NT2/D1 (cell line): ENCODE measurements around the gene PATJ.

Experiments
- DNase-seq: peaks from one replicate; pipeline ENCODE4 v3.0.0-alpha.2; 2011; ENCODE audit warnings: low read depth, low spot score
- H3K27me3 ChIP-seq: 2 replicates; pipeline ENCODE4 v1.6.0; 2011; ENCODE audit warnings: mild to moderate bottlenecking; ENCODE audit not compliant: insufficient read length, insufficient read depth
- H3K36me3 ChIP-seq: 2 replicates; pipeline ENCODE4 v1.6.1; 2011; ENCODE audit warnings: mild to moderate bottlenecking, low read length, mixed read lengths; ENCODE audit not compliant: insufficient read depth, insufficient read length
- H3K4me1 ChIP-seq: 2 replicates; pipeline ENCODE4 v1.5.1; 2011; ENCODE audit not compliant: insufficient read depth, insufficient read length
- H3K4me3 ChIP-seq: 2 replicates; pipeline ENCODE4 v1.5.1; 2011; ENCODE audit warnings: low read depth; ENCODE audit not compliant: insufficient read length
- H3K9ac ChIP-seq: 2 replicates; pipeline ENCODE4 v1.6.0; 2011; ENCODE audit warnings: low read depth; ENCODE audit not compliant: insufficient read length
- H3K9me3 ChIP-seq: 2 replicates; pipeline ENCODE4 v1.5.1; 2011; ENCODE audit warnings: mild to moderate bottlenecking, low read length; ENCODE audit not compliant: insufficient read depth
- SUZ12 ChIP-seq: IDR thresholded peaks from 2 replicates; pipeline ENCODE4 v1.6.1; 2011; ENCODE audit not compliant: insufficient read length, insufficient read depth; ENCODE audit errors: extremely low read depth
- YY1 ChIP-seq: IDR thresholded peaks from 2 replicates; pipeline ENCODE4 v1.6.1; 2011; ENCODE audit not compliant: insufficient read length, insufficient read depth
- ZNF274 ChIP-seq: IDR thresholded peaks from 2 replicates; pipeline ENCODE4 v1.6.1; 2011; ENCODE audit warnings: mild to moderate bottlenecking, low read depth, low read length

The PATJ gene

DNA sequence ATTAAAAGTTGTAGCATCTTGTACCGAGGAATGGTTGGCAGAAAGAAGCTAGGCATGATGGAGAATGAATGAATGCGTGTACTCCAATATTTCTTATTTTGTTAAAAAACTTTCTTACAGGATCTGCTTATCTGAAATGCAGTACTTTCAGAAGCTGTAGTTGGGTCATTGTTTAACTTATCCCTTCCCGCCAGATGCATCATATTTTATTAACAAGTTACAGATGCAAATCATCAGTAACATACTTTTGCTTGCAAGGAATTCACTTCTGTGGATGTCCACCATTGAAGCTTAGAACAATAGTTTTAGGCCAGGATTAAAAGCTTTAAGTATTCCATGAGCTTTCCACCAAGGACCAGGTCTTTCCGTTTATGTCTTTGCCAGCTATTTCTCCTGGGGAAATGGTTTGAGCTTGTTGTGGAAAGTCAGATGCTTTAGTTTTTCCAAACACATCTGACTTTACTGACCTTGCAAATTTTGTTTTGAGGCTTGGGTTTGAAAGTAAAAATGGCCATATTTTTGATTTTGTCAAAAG, 65.4 kb downstream of the PATJ start:
- H3K4me3 ChIP-seq, result no peak overlapping the region
- H3K9me3 ChIP-seq, result no peaks in the 10 kb centered on the region
- no peak overlapping the region for H3K9ac ChIP-seq
- no peaks in the 10 kb centered on the region for H3K4me1 ChIP-seq
- TF ChIP-seq ZNF274 (no peak), YY1 (no peak), SUZ12 (no peak)
- H3K27me3 ChIP-seq, result no peaks in the 10 kb centered on the region
- DNase-seq, result no peak
- peaks cover 2% of the 10 kb centered on the region for H3K36me3 ChIP-seq

DNA sequence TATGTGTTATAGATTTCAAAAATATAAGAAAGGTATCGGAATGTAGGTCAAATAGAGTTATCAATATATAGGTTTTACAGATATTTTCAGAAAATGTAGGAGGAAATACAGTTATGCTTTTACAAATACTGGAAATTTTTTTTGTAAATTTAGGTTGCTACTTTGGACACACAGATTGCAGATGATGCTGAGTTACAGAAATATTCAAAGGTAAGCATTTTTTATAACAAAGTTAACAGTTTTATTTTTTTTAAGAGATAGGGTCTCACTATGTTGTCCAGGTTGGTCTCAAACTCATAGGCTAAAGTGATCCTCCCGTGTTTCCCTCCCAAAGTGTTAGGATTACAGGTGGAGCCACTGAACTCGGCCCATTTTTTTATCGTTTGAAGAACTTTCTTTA, 66.0 kb downstream of the PATJ start:
- H3K9me3 ChIP-seq, result no peaks in the 10 kb centered on the region
- H3K27me3 ChIP-seq, result no peaks in the 10 kb centered on the region
- no peak overlapping the region for H3K9ac ChIP-seq
- DNase-seq, result no peak
- no peaks in the 10 kb centered on the region for H3K4me1 ChIP-seq
- TF ChIP-seq YY1 (no peak), SUZ12 (no peak), ZNF274 (no peak)
- H3K36me3 ChIP-seq, result no peaks in the 10 kb centered on the region
- H3K4me3 ChIP-seq, result no peak overlapping the region

DNA sequence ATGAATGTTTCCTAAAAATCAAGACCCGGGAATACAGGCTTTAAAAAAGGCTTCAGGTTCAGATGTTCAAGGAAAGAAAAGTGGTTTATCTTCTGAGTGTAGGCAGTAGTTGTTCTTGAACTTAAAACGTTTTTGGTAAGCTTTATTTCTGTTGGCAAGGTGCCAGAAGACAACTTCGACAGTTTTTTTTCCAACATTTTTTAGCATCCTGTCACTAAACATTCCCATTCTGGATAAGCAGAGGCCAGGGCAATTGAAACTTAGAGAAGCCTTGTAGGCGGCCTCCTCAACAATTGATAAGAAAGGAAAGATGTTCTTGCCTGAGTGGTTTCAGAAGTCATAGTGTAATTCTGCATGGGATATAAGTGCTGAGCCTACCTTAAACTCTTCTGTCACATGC, 66.7 kb downstream of the PATJ start:
- H3K9me3 ChIP-seq, result no peaks in the 10 kb centered on the region
- no peaks in the 10 kb centered on the region for H3K27me3 ChIP-seq
- H3K4me3 ChIP-seq, result no peak overlapping the region
- H3K9ac ChIP-seq, result no peak overlapping the region
- TF ChIP-seq ZNF274, result no peak
- no peak for TF ChIP-seq SUZ12
- no peak for TF ChIP-seq YY1
- DNase-seq, result no peak
- no peaks in the 10 kb centered on the region for H3K36me3 ChIP-seq
- no peaks in the 10 kb centered on the region for H3K4me1 ChIP-seq

DNA sequence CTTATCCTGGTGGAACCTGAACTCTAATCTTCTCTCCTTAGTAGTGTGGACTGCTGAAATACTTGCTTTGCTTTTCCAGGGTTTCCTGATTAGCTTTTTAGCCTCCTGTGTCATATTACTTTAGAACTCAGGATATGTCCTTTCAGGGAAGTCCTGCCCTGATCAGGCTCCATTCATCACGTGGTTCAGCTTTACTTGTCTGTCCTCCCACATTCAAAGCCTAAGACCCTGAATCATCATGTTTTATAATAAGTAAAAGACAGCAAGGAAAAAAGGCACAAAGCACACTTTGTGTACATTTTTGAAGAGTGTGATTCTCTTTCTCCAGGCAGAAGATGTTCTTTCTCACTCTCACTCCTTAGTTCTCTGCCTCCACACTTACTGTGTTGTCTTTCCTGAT, 70.6 kb downstream of the PATJ start:
- TF ChIP-seq ZNF274, result no peak
- no peak for TF ChIP-seq SUZ12
- no peak for TF ChIP-seq YY1
- H3K36me3 ChIP-seq, result no peaks in the 10 kb centered on the region
- no peaks in the 10 kb centered on the region for H3K4me1 ChIP-seq
- no peak overlapping the region for H3K9ac ChIP-seq
- no peaks in the 10 kb centered on the region for H3K9me3 ChIP-seq
- H3K27me3 ChIP-seq, result no peaks in the 10 kb centered on the region
- DNase-seq, result no peak
- H3K4me3 ChIP-seq, result no peak overlapping the region

DNA sequence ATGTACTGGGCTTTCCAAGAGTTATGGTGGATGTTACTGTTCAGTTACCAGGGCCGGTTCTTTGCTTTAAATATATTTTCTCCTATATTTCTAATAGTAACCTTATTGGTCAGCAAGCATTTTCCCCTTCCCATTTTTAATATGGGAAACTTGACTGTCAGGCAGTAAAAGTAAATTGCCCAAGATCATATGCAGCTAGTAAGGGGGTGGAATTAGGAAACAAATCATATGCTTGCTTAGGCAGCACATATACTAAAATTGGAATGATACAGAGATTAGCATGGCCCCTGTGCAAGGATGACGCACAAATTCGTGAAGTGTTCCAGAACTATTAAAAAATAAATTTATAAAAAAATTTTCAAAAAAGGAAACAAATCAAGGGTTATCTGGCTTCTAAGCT, 73.9 kb downstream of the PATJ start:
- Histone ChIP-seq H3K4me3 (no peak overlapping the region), H3K27me3 (no peaks in the 10 kb centered on the region), H3K4me1 (no peaks in the 10 kb centered on the region), H3K9me3 (no peaks in the 10 kb centered on the region), H3K36me3 (no peaks in the 10 kb centered on the region), H3K9ac (no peak overlapping the region)
- TF ChIP-seq SUZ12, result no peak
- no peak for TF ChIP-seq ZNF274
- TF ChIP-seq YY1, result no peak
- DNase-seq, result no peak

DNA sequence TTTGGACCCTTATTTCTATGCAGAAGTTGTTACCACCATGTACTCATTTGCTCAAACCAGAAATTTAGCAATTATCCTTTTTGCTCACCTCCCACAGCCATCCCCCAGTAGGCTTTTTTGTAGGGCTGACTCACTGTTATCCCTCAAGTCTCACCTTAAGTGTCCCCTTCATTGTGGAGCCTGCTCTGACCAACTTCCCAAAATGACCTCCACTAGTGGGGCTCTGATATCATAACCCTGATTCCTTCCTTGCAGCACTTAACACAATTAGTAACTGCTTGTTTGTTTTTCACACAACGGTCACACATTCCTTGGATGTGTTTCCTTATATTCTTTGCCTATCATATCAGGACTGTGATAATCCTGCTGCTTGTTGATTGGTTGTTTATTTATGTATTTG, 76.7 kb downstream of the PATJ start:
- DNase-seq, result no peak
- TF ChIP-seq ZNF274, result no peak
- TF ChIP-seq YY1, result no peak
- H3K27me3 ChIP-seq, result no peaks in the 10 kb centered on the region
- H3K4me3 ChIP-seq, result no peak overlapping the region
- no peaks in the 10 kb centered on the region for H3K9me3 ChIP-seq
- H3K36me3 ChIP-seq, result no peaks in the 10 kb centered on the region
- H3K4me1 ChIP-seq, result no peaks in the 10 kb centered on the region
- no peak overlapping the region for H3K9ac ChIP-seq

DNA sequence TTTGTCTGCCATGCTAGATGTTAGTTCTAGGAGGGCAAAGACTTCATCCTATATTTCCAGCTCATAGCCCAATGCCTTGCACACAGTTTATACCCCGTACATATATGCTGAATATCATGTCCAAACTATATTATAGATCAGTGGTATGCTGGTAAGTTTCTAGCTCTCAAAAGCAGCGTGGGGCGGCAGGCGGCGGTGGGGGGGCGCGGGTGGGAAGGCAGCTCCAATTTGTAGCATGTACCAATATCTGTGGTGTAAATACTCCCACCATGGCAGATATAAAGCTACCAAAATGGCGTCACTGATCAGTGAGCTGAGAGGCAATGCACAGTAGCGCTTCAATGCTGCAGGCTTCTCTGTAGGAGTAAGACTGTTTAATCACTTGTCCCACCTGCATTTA, 77.1 kb downstream of the PATJ start:
- H3K9me3 ChIP-seq, result no peaks in the 10 kb centered on the region
- TF ChIP-seq ZNF274 (no peak), YY1 (no peak), SUZ12 (no peak)

More for the DNA sequence above, 77.1 kb downstream of the PATJ start:
- Histone ChIP-seq H3K4me3 (no peak overlapping the region), H3K27me3 (no peaks in the 10 kb centered on the region), H3K4me1 (no peaks in the 10 kb centered on the region), H3K9ac (no peak overlapping the region), H3K36me3 (peaks cover 1% of the 10 kb centered on the region)
- DNase-seq, result no peak
